HEK293T (cell line): ENCODE results near the gene HELQ.

Source experiments
- ARNT ChIP-seq: fragments of 450-650 bp; IDR thresholded peaks from 2 replicates; pipeline ENCODE4 v1.6.1; 2017; ENCODE audit warnings: mild to moderate bottlenecking
- BHLHE40 ChIP-seq: fragments of 450-650 bp; IDR thresholded peaks from 2 replicates; pipeline ENCODE4 v1.6.1; 2016; ENCODE audit warnings: mild to moderate bottlenecking, moderate library complexity, borderline replicate concordance
- FOXA1 ChIP-seq: fragments of 450-650 bp; IDR thresholded peaks from 2 replicates; pipeline ENCODE4 v1.6.1; 2016; ENCODE audit warnings: mild to moderate bottlenecking
- FOXK2 ChIP-seq: fragments of 450-650 bp; IDR thresholded peaks from 2 replicates; pipeline ENCODE4 v1.6.1; 2016; ENCODE audit warnings: mild to moderate bottlenecking
- FOXM1 ChIP-seq: fragments of 450-650 bp; IDR thresholded peaks from 2 replicates; pipeline ENCODE4 v1.6.1; 2017; ENCODE audit warnings: mild to moderate bottlenecking, borderline replicate concordance
- ZNF384 ChIP-seq: fragments of 450-650 bp; IDR thresholded peaks from 2 replicates; pipeline ENCODE4 v1.6.1; 2016

- TF ChIP-seq FOXM1 (no peak), FOXK2 (no peak), BHLHE40 (no peak), ARNT (no peak), ZNF384 (no peak), FOXA1 (no peak)
Observed at GRCh38 chr4:83358410-83358809, 97.2 kb downstream of the HELQ start.
